ENCODE results near the gene XIAP.

Gene XIAP

DNA sequence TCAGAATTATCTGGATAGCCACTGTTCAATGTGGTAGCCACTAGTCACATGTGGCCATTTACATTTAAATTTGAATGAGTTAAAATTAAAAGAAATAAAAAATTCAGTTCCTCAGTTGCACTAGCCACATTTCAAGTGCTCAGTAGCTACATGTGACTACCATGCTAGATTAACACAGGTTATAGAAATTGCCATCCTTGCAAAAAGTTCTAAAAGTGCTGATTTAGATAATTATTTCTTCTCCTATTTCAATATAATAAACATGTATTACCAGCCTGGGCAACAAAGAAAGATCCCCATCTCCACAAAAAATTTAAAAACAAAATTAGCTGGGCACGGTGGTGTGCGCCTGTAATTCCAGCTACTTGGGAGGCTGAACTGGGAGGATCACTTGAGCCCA is 90.0 kb downstream of the XIAP start:
- in situ Hi-C loops (cut with HindIII; ENCODE audit: low sequenced_read_pairs): no loop called here

GRCh38 chrX:123959281-123960063 is 99.6 kb downstream of the XIAP start:
- in situ Hi-C loops (cut with HindIII; ENCODE audit: low sequenced_read_pairs): no loop called here

GRCh38 chrX:123960956-123961267 is 101.1 kb downstream of the XIAP start:
- in situ Hi-C loops (cut with HindIII; ENCODE audit: low sequenced_read_pairs): no loop called here

- in situ Hi-C loops (cut with HindIII; ENCODE audit: low sequenced_read_pairs): no loop called here
Observed at GRCh38 chrX:123961268-123962005, 101.6 kb downstream of the XIAP start, which contains the start of gene STAG2. Gene STAG2, plus strand, starts transcription at chrX:123961706. Its CDS starts 60,922 bp downstream, at chrX:124022628.

DNA sequence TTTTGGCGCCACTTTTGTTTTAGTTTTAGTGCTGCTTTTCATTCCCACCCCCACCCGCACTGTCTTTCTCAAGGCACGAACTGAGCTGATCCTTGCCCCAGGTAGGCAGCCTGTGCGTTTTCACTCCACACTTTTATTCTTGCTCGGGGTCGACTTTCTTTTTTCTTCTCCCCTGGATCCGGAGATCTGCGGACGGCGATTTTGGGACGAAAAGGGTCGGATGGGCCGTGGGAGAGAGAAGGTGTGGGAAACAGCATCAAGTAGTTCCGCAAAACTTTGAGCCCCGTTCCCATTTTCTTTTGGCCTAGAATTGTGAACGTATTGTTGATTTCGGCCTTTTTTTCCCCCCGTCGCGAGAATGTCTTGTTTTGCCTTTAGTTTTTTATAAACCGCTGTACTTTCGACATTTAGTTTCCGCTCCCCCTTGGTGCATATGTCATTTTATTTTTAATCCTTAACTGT is 102.2 kb downstream of the XIAP start:
- in situ Hi-C loops (cut with HindIII; ENCODE audit: low sequenced_read_pairs): no loop called here

- in situ Hi-C loops (cut with HindIII; ENCODE audit: low sequenced_read_pairs): no loop called here
Observed at GRCh38 chrX:123962794-123963373, 103.0 kb downstream of the XIAP start.
